Mesenchymal stem cell (in vitro differentiated cells and primary cell): ENCODE results near the gene TWIST2.

Source experiments
- DNase-seq: peaks from one replicate; pipeline ENCODE4 v3.0.0-alpha.2; 2013
- H2AFZ ChIP-seq: one replicate; pipeline ENCODE4 v1.6.1; 2013; ENCODE audit warnings: low read depth, mild to moderate bottlenecking, control low read depth, inconsistent platforms, low read length, moderate library complexity
- H2AK5ac ChIP-seq: 2 replicates; pipeline ENCODE4 v1.6.1; 2013; ENCODE audit warnings: low read length, moderate library complexity, mild to moderate bottlenecking, inconsistent platforms; ENCODE audit not compliant: severe bottlenecking
- H2BK120ac ChIP-seq: one replicate; pipeline ENCODE4 v1.6.1; 2013; ENCODE audit warnings: low read depth, mild to moderate bottlenecking, inconsistent platforms, low read length, moderate library complexity
- H2BK12ac ChIP-seq, 2 experiments: one replicate each; pipeline ENCODE4 v1.6.1; 2013; ENCODE audit warnings: inconsistent platforms in 2 of 2, low read length in 2 of 2, mild to moderate bottlenecking in 2 of 2, moderate library complexity in 2 of 2, control low read depth in 1 of 2
- H2BK15ac ChIP-seq: one replicate; pipeline ENCODE4 v1.6.1; 2013; ENCODE audit warnings: mild to moderate bottlenecking, low read depth, inconsistent platforms; ENCODE audit not compliant: poor library complexity, severe bottlenecking
- H2BK5ac ChIP-seq: 2 replicates; pipeline ENCODE4 v1.6.1; 2013; ENCODE audit warnings: low read depth, mild to moderate bottlenecking, low read length, control low read depth, inconsistent platforms; ENCODE audit not compliant: poor library complexity, severe bottlenecking
- H3K14ac ChIP-seq, 2 experiments: one replicate each; pipeline ENCODE4 v1.6.1; 2013; ENCODE audit warnings: inconsistent platforms in 2 of 2, low read length in 2 of 2, control low read depth in 1 of 2, mild to moderate bottlenecking in 1 of 2, moderate library complexity in 1 of 2
- H3K18ac ChIP-seq, 2 experiments: one replicate each; pipeline ENCODE4 v1.6.1; 2013; ENCODE audit warnings: inconsistent platforms in 2 of 2, low read length in 2 of 2, control low read depth in 1 of 2, low read depth in 1 of 2, mild to moderate bottlenecking in 1 of 2
- H3K23ac ChIP-seq, 2 experiments: one replicate each; pipeline ENCODE4 v1.6.1; 2013; ENCODE audit warnings: inconsistent platforms in 2 of 2, low read length in 2 of 2, mild to moderate bottlenecking in 2 of 2, moderate library complexity in 2 of 2, control low read depth in 1 of 2
- H3K27ac ChIP-seq: 2 replicates; pipeline ENCODE4 v1.5.1; 2013; ENCODE audit warnings: mild to moderate bottlenecking, moderate library complexity, low read length, control low read depth, inconsistent platforms; ENCODE audit not compliant: poor library complexity, severe bottlenecking
- H3K27me3 ChIP-seq, 2 experiments: 2 replicates each; pipeline versions ENCODE4 v1.6.1 to v1.7.0; 2013; ENCODE audit warnings: low read length in 2 of 2, mild to moderate bottlenecking in 2 of 2, moderate library complexity in 2 of 2, control low read depth in 1 of 2, inconsistent platforms in 1 of 2; ENCODE audit not compliant: control insufficient read depth in 1 of 2, insufficient read depth in 1 of 2
- H3K36me3 ChIP-seq, 2 experiments: 2 replicates each; pipeline versions ENCODE4 v1.6.1 to v1.7.0; 2013; ENCODE audit warnings: low read length in 2 of 2, control low read depth in 1 of 2, inconsistent platforms in 1 of 2, low read depth in 1 of 2, mild to moderate bottlenecking in 1 of 2; ENCODE audit not compliant: insufficient read depth in 2 of 2, control insufficient read depth in 1 of 2
- H3K4ac ChIP-seq, 2 experiments: one replicate each; pipeline ENCODE4 v1.6.1; 2013; ENCODE audit warnings: inconsistent platforms in 2 of 2, low read length in 2 of 2, mild to moderate bottlenecking in 2 of 2, moderate library complexity in 2 of 2, control low read depth in 1 of 2, low read depth in 1 of 2
- H3K4me1 ChIP-seq: 2 replicates; pipeline ENCODE4 v1.6.1; 2013; ENCODE audit warnings: low read depth, low read length, control low read depth; ENCODE audit not compliant: control insufficient read depth, insufficient read depth
- H3K4me2 ChIP-seq: 2 replicates; pipeline ENCODE4 v1.6.1; 2013; ENCODE audit warnings: low read length, mild to moderate bottlenecking, inconsistent platforms; ENCODE audit not compliant: poor library complexity, severe bottlenecking
- H3K4me3 ChIP-seq, 2 experiments: 2 replicates each; pipeline versions ENCODE4 v1.5.1 to v1.7.0; 2013; ENCODE audit warnings: low read length in 2 of 2, mild to moderate bottlenecking in 2 of 2, control low read depth in 1 of 2, low read depth in 1 of 2; ENCODE audit not compliant: insufficient read depth in 1 of 2
- H3K79me1 ChIP-seq: replicated peaks from 2 replicates; pipeline ENCODE4 v1.6.1; 2013; ENCODE audit warnings: mild to moderate bottlenecking, control low read depth, low read length, inconsistent platforms; ENCODE audit not compliant: poor library complexity, severe bottlenecking
- H3K9ac ChIP-seq: 2 replicates; pipeline ENCODE4 v1.7.0; 2013; ENCODE audit warnings: mild to moderate bottlenecking, low read length, moderate library complexity
- H3K9me3 ChIP-seq: 2 replicates; pipeline ENCODE4 v1.7.0; 2013; ENCODE audit warnings: mild to moderate bottlenecking, low read length; ENCODE audit not compliant: control insufficient read depth
- H4K8ac ChIP-seq: one replicate; pipeline ENCODE4 v1.6.1; 2013; ENCODE audit warnings: inconsistent platforms, mild to moderate bottlenecking, low read length, moderate library complexity
- H4K91ac ChIP-seq: one replicate; pipeline ENCODE4 v1.6.1; 2013; ENCODE audit warnings: mild to moderate bottlenecking, low read length, inconsistent platforms
- WGBS: methylation state at CpG from one replicate; pipeline ENCODE4 v1.1.7; 2013; ENCODE audit warnings: mixed read lengths; 5-methylcytosine and 5-hydroxymethylcytosine counted together

TWIST2 gene

GRCh38 chr2:238887616-238888015 lies 39.7 kb downstream of the TWIST2 start:
- no peak overlapping the region for H3K4me2 ChIP-seq
- no peak overlapping the region for H2BK120ac ChIP-seq
- H4K91ac ChIP-seq, result no peak overlapping the region
- no peak overlapping the region for H3K27ac ChIP-seq
- no peak overlapping the region for H2BK12ac ChIP-seq
- H4K8ac ChIP-seq, result no peak overlapping the region
- H3K79me1 ChIP-seq, result no peaks in the 10 kb centered on the region
- H3K23ac ChIP-seq, result no peak overlapping the region
- H3K14ac ChIP-seq, result no peak overlapping the region
- H3K9ac ChIP-seq, result no peak overlapping the region
- H3K4ac ChIP-seq, result no peak overlapping the region
- H2BK5ac ChIP-seq, result no peak overlapping the region
- H3K9me3 ChIP-seq, result no peaks in the 10 kb centered on the region
- peaks cover 10% of the 10 kb centered on the region for H3K4me1 ChIP-seq
- 82% methylated on average over 10 of the region's 10 CpGs for WGBS
- H3K4me3 ChIP-seq, result no peak overlapping the region
- no peak overlapping the region for H2AFZ ChIP-seq
- no peak overlapping the region for H2AK5ac ChIP-seq
- no peak overlapping the region for H2BK15ac ChIP-seq
- peaks cover 0 to 69% of the 10 kb centered on the region in 2 experiments for H3K27me3 ChIP-seq
- H3K36me3 ChIP-seq, result peaks cover 0 to 87% of the 10 kb centered on the region in 2 experiments
- H3K18ac ChIP-seq, result no peak overlapping the region
- no peak for DNase-seq

- 92% methylated on average over 2 of the region's 2 CpGs for WGBS
Observed at GRCh38 chr2:238888781-238889180, 40.9 kb downstream of the TWIST2 start.

GRCh38 chr2:238890131-238890530 lies 42.2 kb downstream of the TWIST2 start:
- Histone ChIP-seq H3K27me3 (peaks cover 0 to 58% of the 10 kb centered on the region in 2 experiments), H3K18ac (no peak overlapping the region), H3K4me3 (no peak overlapping the region), H3K4ac (no peak overlapping the region), H2BK15ac (no peak overlapping the region), H2BK120ac (no peak overlapping the region), H3K14ac (no peak overlapping the region), H2AK5ac (no peak overlapping the region), H4K8ac (no peak overlapping the region), H3K9me3 (no peaks in the 10 kb centered on the region), H3K36me3 (peaks cover 2 to 86% of the 10 kb centered on the region in 2 experiments), H2BK5ac (no peak overlapping the region), H4K91ac (no peak overlapping the region), H3K79me1 (no peaks in the 10 kb centered on the region), H3K27ac (no peak overlapping the region), H2BK12ac (no peak overlapping the region), H3K4me2 (no peak overlapping the region), H3K9ac (no peak overlapping the region), H3K4me1 (peaks cover 6% of the 10 kb centered on the region), H2AFZ (no peak overlapping the region), H3K23ac (no peak overlapping the region)
- WGBS, result 94% methylated on average over 13 of the region's 13 CpGs
- no peak for DNase-seq

More at GRCh38 chr2:238888781-238889180, 40.9 kb downstream of the TWIST2 start:
- H2AK5ac ChIP-seq, result no peak overlapping the region
- no peak for DNase-seq
- no peak overlapping the region for H3K18ac ChIP-seq
- H3K27me3 ChIP-seq, result peaks cover 0 to 69% of the 10 kb centered on the region in 2 experiments
- H3K14ac ChIP-seq, result no peak overlapping the region
- H3K23ac ChIP-seq, result no peak overlapping the region
- H2BK15ac ChIP-seq, result no peak overlapping the region
- H3K9me3 ChIP-seq, result no peaks in the 10 kb centered on the region
- no peak overlapping the region for H3K9ac ChIP-seq
- H3K27ac ChIP-seq, result no peak overlapping the region
- no peak overlapping the region for H4K91ac ChIP-seq
- no peak overlapping the region for H2BK5ac ChIP-seq
- H4K8ac ChIP-seq, result no peak overlapping the region
- no peak overlapping the region for H3K4me3 ChIP-seq
- no peak overlapping the region for H2AFZ ChIP-seq
- H3K79me1 ChIP-seq, result no peaks in the 10 kb centered on the region
- no peak overlapping the region for H2BK120ac ChIP-seq
- H2BK12ac ChIP-seq, result no peak overlapping the region
- no peak overlapping the region for H3K4ac ChIP-seq
- H3K36me3 ChIP-seq, result peaks cover 2 to 92% of the 10 kb centered on the region in 2 experiments
- peaks cover 7% of the 10 kb centered on the region for H3K4me1 ChIP-seq
- H3K4me2 ChIP-seq, result no peak overlapping the region

GRCh38 chr2:238890618-238891456 lies 43.0 kb downstream of the TWIST2 start:
- Histone ChIP-seq H2BK15ac (no peak overlapping the region), H3K9me3 (no peaks in the 10 kb centered on the region), H3K14ac (no peak overlapping the region), H4K91ac (no peak overlapping the region), H3K4me1 (peaks cover 13% of the 10 kb centered on the region), H3K18ac (no peak overlapping the region), H3K4me2 (no peak overlapping the region), H2BK120ac (no peak overlapping the region), H3K9ac (no peak overlapping the region), H2BK12ac (no peak overlapping the region), H4K8ac (no peak overlapping the region), H2BK5ac (no peak overlapping the region), H2AK5ac (no peak overlapping the region), H3K4me3 (no peak overlapping the region), H3K4ac (no peak overlapping the region), H3K36me3 (peaks cover 2 to 84% of the 10 kb centered on the region in 2 experiments), H3K27ac (no peak overlapping the region), H3K79me1 (no peaks in the 10 kb centered on the region), H2AFZ (no peak overlapping the region), H3K27me3 (peaks cover 0 to 51% of the 10 kb centered on the region in 2 experiments), H3K23ac (no peak overlapping the region)
- DNase-seq, result no peak
- 95% methylated on average over 29 of the region's 29 CpGs for WGBS
